AG09309 (cell line): ENCODE measurements around the gene SLC16A14.

Experiments used
- DNase-seq: peaks from one replicate; pipeline ENCODE4 v3.0.0-alpha.2; 2010; ENCODE audit warnings: low read depth
- H3K4me3 ChIP-seq: 2 replicates; pipeline ENCODE4 v1.5.1; 2011; ENCODE audit warnings: mild to moderate bottlenecking, low read depth, low read length, moderate library complexity; ENCODE audit not compliant: control insufficient read depth
- CTCF ChIP-seq: IDR thresholded peaks from 2 replicates; pipeline ENCODE4 v1.5.1; 2011; ENCODE audit warnings: mild to moderate bottlenecking, low read depth, low read length, inconsistent platforms; ENCODE audit not compliant: insufficient read depth, control insufficient read depth; ENCODE audit errors: missing control alignments

Gene SLC16A14

GRCh38 chr2:230043461-230043860 lies 25.3 kb downstream of the SLC16A14 start:
- no peak for DNase-seq
- no peak for TF ChIP-seq CTCF
- no peak overlapping the region for H3K4me3 ChIP-seq

GRCh38 chr2:230043025-230043424 lies 25.7 kb downstream of the SLC16A14 start:
- DNase-seq, result no peak
- no peak overlapping the region for H3K4me3 ChIP-seq
- no peak for TF ChIP-seq CTCF

- no peak for TF ChIP-seq CTCF
- H3K4me3 ChIP-seq, result no peak overlapping the region
- DNase-seq, result no peak
These were observed 26.5 kb downstream of the SLC16A14 start for GRCh38 chr2:230042195-230042594.

GRCh38 chr2:230023313-230023712 lies 45.4 kb downstream of the SLC16A14 start:
- no peak overlapping the region for H3K4me3 ChIP-seq
- DNase-seq, result no peak
- TF ChIP-seq CTCF, result no peak

GRCh38 chr2:230019742-230020141 lies 49.0 kb downstream of the SLC16A14 start:
- no peak for TF ChIP-seq CTCF
- no peak overlapping the region for H3K4me3 ChIP-seq
- DNase-seq, result no peak

- TF ChIP-seq CTCF, result no peak
- no peak for DNase-seq
- H3K4me3 ChIP-seq, result no peak overlapping the region
These were observed 50.6 kb downstream of the SLC16A14 start for GRCh38 chr2:230018153-230018552.

GRCh38 chr2:230016844-230017243 lies 51.9 kb downstream of the SLC16A14 start:
- DNase-seq, result no peak
- no peak overlapping the region for H3K4me3 ChIP-seq
- no peak for TF ChIP-seq CTCF
